HepG2 (cell line): ENCODE data around the gene MFN2. TPM values are rescaled to one million over a fixed set of nuclear protein-coding genes. Genes with fewer than 3 reads are reported as not detected.

ENCODE experiments used
- ATAC-seq: fragments of 200-7000 bp; cut with Tn5 transposase; 3 replicates; pipeline ENCODE4 v1.9.1; 2020; ENCODE audit warnings: mild to moderate bottlenecking, moderate library complexity
- BruUV-seq: library from RNA; stranded (reverse); fragments of 400-500 nt; replicated peaks from 2 replicates; lab custom pipeline; 2021; lab: Mats Ljungman, UMichigan
- CTCF ChIA-PET: fragments of 300-600 bp; formaldehyde crosslinking; extraction: SDS; loops from one replicate; lab custom pipeline; 2021; ENCODE audit warnings: low total read pairs, inconsistent platforms, low intra/inter-chr PET ratio; lab: Yijun Ruan, JAX
- POLR2A ChIA-PET: fragments of 350-600 bp; sonication (Branson Sonifier 250); formaldehyde crosslinking; loops from one replicate; lab custom pipeline; 2020; ENCODE audit warnings: antibody characterized with exemption, inconsistent platforms; lab: Yijun Ruan, JAX
- DNase-seq: peaks from one replicate; pipeline ENCODE4 v3.0.0-alpha.2; 2015; ENCODE audit warnings: low spot score
- FAIRE-seq: peaks from 3 replicates; lab custom pipeline; 2011; peaks lifted over from hg19 to GRCh38; lab: Jason Lieb, UNC
- H2AFZ ChIP-seq: one replicate; pipeline ENCODE4 v1.6.1; 2011; ENCODE audit warnings: low read length, inconsistent platforms
- H3K27ac ChIP-seq: fragments of 300-600 bp; 3 replicates; pipeline ENCODE4 v1.8.0; 2011; ENCODE audit warnings: mixed run types, mild to moderate bottlenecking, mixed read lengths, low read length, inconsistent platforms; ENCODE audit not compliant: insufficient read depth; ENCODE audit errors: extremely low read length
- H3K27me3 ChIP-seq, 2 experiments: fragments of 200-600 bp in 1 of 2; 2 replicates in 1 of 2; 3 replicates in 1 of 2; pipeline versions ENCODE4 v1.6.0 to v1.8.0; 2011; ENCODE audit warnings: low read length in 2 of 2, mild to moderate bottlenecking in 2 of 2, moderate library complexity in 2 of 2, inconsistent platforms in 1 of 2; ENCODE audit not compliant: insufficient read depth in 2 of 2, control insufficient read depth in 1 of 2
- H3K36me3 ChIP-seq, 2 experiments: fragments of 200-600 bp in 1 of 2; replicated peaks in 1 of 2; 2 replicates in 1 of 2; 3 replicates in 1 of 2; pipeline versions ENCODE4 v1.5.1 to v1.8.0; 2011; ENCODE audit warnings: low read length in 2 of 2, inconsistent platforms in 1 of 2; ENCODE audit not compliant: insufficient read depth in 2 of 2, control insufficient read depth in 1 of 2
- H3K4me1 ChIP-seq: 2 replicates; pipeline ENCODE4 v1.5.1; 2012; ENCODE audit warnings: low read length, inconsistent platforms; ENCODE audit not compliant: insufficient read depth
- H3K4me2 ChIP-seq: 2 replicates; pipeline ENCODE4 v1.6.0; 2011; ENCODE audit warnings: low read depth, low read length, inconsistent platforms
- H3K4me3 ChIP-seq, 3 experiments: fragments of 200-600 bp in 1 of 3; sonication (generic), shearing (Covaris generic) in 1 of 3; replicated peaks in 1 of 3; 2 replicates each; pipeline ENCODE4 v1.5.1; 2011 to 2016; ENCODE audit warnings: low read length in 3 of 3, inconsistent platforms in 2 of 3, low read depth in 2 of 3, mild to moderate bottlenecking in 2 of 3, control low read depth in 1 of 3, mixed read lengths in 1 of 3; ENCODE audit not compliant: insufficient read depth in 1 of 3
- H3K79me2 ChIP-seq: one replicate; pipeline ENCODE4 v1.6.1; 2011; ENCODE audit warnings: low read length, inconsistent platforms; ENCODE audit not compliant: insufficient read depth
- H3K9ac ChIP-seq: 2 replicates; pipeline ENCODE4 v1.6.0; 2011; ENCODE audit warnings: mild to moderate bottlenecking, low read depth, low read length, inconsistent platforms; ENCODE audit not compliant: insufficient read depth
- H3K9me3 ChIP-seq: 2 replicates; pipeline ENCODE4 v1.5.1; 2012; ENCODE audit warnings: mild to moderate bottlenecking, low read length
- H4K20me1 ChIP-seq: 2 replicates; pipeline ENCODE4 v1.6.0; 2011; ENCODE audit warnings: inconsistent platforms, mild to moderate bottlenecking, low read length, moderate library complexity; ENCODE audit not compliant: insufficient read depth
- GTF3A ChIP-seq: sonication (generic); formaldehyde crosslinking; conservative IDR thresholded peaks from 2 replicates; pipeline ENCODE4 v1.4.0; 2020; ENCODE audit warnings: mild to moderate bottlenecking, missing genetic modification reagents
- KDM5A ChIP-seq: fragments of 200-600 bp; sonication (generic); IDR thresholded peaks from 2 replicates; pipeline ENCODE4 v1.7.0; 2018; ENCODE audit warnings: antibody characterized with exemption, mild to moderate bottlenecking, low read length, borderline replicate concordance
- ZNF605 ChIP-seq: sonication (generic); formaldehyde crosslinking; IDR thresholded peaks from 2 replicates; pipeline ENCODE4 v1.8.0; 2022; ENCODE audit warnings: mild to moderate bottlenecking, missing genetic modification reagents
- whole genome bisulfite sequencing: methylation state at CpG from one replicate; pipeline ENCODE4 v1.1.6; 2017; ENCODE audit warnings: low lambda C conversion rate; 5-methylcytosine and 5-hydroxymethylcytosine counted together
- in situ Hi-C: cut with HindIII; loops from 2 replicates; pipeline ENCODE4 v1.10.0; 2017; ENCODE audit warnings: low pct_unique_long_range_greater_than_20kb; ENCODE audit not compliant: extremely low pct_ligation_motif_present
- intact Hi-C: fragments of 100-400 bp; cut with micrococcal nuclease; formaldehyde crosslinking; loops from one replicate; pipeline ENCODE4 v1.10.0; 2022; ENCODE audit not compliant: unreplicated experiment
- polyA plus RNA-seq, 8 experiments: library from polyadenylated mRNA; depleted of rRNA in 3 of 8; stranded (reverse) in 7 of 8; unstranded in 1 of 8; fragments of >200 nt; fragmentation: Illumina TruSeq in 4 of 8; extraction: Trizol in 4 of 8; gene quantifications; 2 replicates each; pipeline versions ENCODE4 v1.2.1 to v1.2.3, GENCODE V29; 2011 to 2016; ENCODE audit warnings: low read depth in 4 of 8, missing spikeins in 1 of 8, mixed read lengths in 1 of 8; ENCODE audit not compliant: insufficient read depth in 1 of 8
- total RNA-seq, 5 experiments: library from RNA; depleted of rRNA; stranded (reverse); fragments of >200 nt; fragmentation: Illumina TruSeq; extraction: Trizol; gene quantifications; 2 replicates each; pipeline ENCODE4 v1.2.3, GENCODE V29; 2016; ENCODE audit warnings: low read depth in 1 of 5
- TF ChIP-seq, protein P1 (sequence below): sonication (generic); formaldehyde crosslinking; IDR thresholded peaks from 2 replicates; pipeline ENCODE4 v1.4.0; 2020; ENCODE audit warnings: missing genetic modification reagents
- TF ChIP-seq, protein P2 (sequence below): sonication (generic); formaldehyde crosslinking; IDR thresholded peaks from 2 replicates; pipeline ENCODE4 v1.8.0; 2023; ENCODE audit warnings: mild to moderate bottlenecking, missing genetic modification reagents

Gene MFN2
- total and polyA plus RNA-seq, 2 of the 13 experiments (the other 11 are each of a cell fraction or from before 2014, with no cell fraction given): 38.7 to 60.9 TPM

DNA sequence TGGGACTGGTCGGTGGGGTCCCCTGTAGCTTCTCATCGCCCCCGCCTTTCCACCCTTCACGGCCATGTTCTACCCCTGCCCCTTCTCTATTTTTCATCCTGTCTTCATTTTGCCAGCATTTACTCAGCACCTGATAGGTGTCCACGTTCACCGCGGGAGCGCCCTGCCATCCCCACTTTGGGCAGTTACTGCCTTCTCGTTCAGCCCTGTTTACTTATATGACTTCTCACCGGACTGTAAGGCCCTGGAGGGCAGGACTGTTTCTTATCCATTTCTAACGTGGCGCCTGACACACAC, 380 bp downstream of the MFN2 start:
- Histone ChIP-seq H3K79me2 (peaks cover 48% of the 10 kb centered on the region), H3K4me2 (peak overlapping the region; percentile 93), H4K20me1 (no peaks in the 10 kb centered on the region; the same call in 1 of the 2 replicates), H3K4me3 (peak overlapping the region; percentile 91 to 98 (median 97)), H2AFZ (no peak overlapping the region), H3K9me3 (no peaks in the 10 kb centered on the region), H3K9ac (peak overlapping the region; percentile 93), H3K27me3 (peaks cover 0 to 3% of the 10 kb centered on the region in 2 experiments; a peak in 1 of 5 replicates), H3K27ac (peak overlapping the region; percentile 81), H3K36me3 (peaks cover 12 to 21% of the 10 kb centered on the region in 2 experiments; a peak in 4 of 5 replicates), H3K4me1 (peaks cover 62% of the 10 kb centered on the region)
- ChIA-PET CTCF (no interaction called here), POLR2A (interaction anchor here (0.6 to 3.8 kb wide), 13 partner anchors 10 to 243 kb away, joined by 3 to 107 read pairs (median 11); partner anchors contain the start of genes CLCN6, KIAA2013, MIIP and MTHFR)
- DNase-seq (no peak), FAIRE-seq (no peak), ATAC-seq (no peak)
- TSS peak; percentile 69 for BruUV-seq
- in situ Hi-C loops (no loop called here), intact Hi-C loops (no loop called here)
- TF ChIP-seq GTF3A (CRISPR knock-in tag) (no peak), KDM5A (peak; percentile 78), ZNF605 (CRISPR knock-in tag) (0 out of 2 replicates have a peak, but pooled peaks have one; percentile 2)
- TF ChIP-seq, protein P1, sequence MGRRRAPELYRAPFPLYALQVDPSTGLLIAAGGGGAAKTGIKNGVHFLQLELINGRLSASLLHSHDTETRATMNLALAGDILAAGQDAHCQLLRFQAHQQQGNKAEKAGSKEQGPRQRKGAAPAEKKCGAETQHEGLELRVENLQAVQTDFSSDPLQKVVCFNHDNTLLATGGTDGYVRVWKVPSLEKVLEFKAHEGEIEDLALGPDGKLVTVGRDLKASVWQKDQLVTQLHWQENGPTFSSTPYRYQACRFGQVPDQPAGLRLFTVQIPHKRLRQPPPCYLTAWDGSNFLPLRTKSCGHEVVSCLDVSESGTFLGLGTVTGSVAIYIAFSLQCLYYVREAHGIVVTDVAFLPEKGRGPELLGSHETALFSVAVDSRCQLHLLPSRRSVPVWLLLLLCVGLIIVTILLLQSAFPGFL (CRISPR knock-in tag): no peak
- TF ChIP-seq, protein P2, sequence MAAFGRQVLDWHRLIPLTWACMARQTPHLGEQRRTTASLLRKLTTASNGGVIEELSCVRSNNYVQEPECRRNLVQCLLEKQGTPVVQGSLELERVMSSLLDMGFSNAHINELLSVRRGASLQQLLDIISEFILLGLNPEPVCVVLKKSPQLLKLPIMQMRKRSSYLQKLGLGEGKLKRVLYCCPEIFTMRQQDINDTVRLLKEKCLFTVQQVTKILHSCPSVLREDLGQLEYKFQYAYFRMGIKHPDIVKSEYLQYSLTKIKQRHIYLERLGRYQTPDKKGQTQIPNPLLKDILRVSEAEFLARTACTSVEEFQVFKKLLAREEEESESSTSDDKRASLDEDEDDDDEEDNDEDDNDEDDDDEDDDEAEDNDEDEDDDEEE (CRISPR knock-in tag): 0 out of 2 replicates have a peak, but pooled peaks have one; percentile 17
- under 1% methylated on average over 12 of the region's 12 CpGs for WGBS
